Urothelium cell line (cell line): ENCODE measurements around the gene ZNF236.
"Not testable (repeated sequence)": the region's sequence is repeated elsewhere in the genome, so short reads cannot be mapped to it uniquely, and the experiment has no call there.

Source experiments
- DNase-seq: peaks from one replicate; pipeline ENCODE4 v3.0.0; 2011; ENCODE audit warnings: low spot score, mixed read lengths
- FAIRE-seq: peaks from 2 replicates; lab custom pipeline; 2011; peaks lifted over from hg19 to GRCh38; lab: Jason Lieb, UNC

Gene ZNF236

DNA sequence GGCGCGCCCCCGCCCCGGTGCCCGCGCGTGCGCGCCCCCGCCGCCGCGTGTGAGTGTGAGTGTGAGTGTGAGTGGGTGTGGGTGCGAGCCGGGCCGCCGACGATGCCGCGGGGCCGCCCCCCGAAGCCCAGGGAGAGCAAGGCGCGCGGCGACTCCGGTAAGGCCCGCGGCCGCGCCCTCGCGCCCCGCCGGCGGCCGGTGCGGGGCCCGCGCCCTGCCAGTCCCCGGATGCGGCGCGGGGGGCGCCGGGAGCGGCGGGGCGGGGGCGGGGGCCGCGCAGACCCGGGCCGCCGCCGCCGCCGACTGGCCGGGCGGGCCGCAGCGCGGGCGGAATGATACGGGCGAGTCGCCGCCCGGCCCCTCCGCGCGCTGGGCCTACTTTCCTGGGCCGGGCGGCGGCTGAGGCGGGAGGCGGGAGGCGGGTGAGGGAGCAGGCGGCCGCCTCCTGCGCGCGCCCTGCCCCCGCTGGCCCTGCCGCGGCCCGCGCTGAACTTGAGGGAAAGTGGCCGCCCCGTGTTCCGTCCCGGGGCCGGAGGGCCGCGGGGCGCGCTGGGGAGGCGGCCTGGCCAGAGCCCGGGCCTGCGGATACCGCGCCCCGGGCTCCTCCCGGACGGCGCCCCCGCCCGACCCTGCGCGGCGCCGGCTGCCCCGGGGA lies at the start of gene ZNF236:
ZNF236 (plus strand) TSS at position 52 of the 655 bp plus-strand sequence; CDS start at position 103, 51 bp downstream.
- DNase-seq (peak; percentile 86), FAIRE-seq (no peak)

DNA sequence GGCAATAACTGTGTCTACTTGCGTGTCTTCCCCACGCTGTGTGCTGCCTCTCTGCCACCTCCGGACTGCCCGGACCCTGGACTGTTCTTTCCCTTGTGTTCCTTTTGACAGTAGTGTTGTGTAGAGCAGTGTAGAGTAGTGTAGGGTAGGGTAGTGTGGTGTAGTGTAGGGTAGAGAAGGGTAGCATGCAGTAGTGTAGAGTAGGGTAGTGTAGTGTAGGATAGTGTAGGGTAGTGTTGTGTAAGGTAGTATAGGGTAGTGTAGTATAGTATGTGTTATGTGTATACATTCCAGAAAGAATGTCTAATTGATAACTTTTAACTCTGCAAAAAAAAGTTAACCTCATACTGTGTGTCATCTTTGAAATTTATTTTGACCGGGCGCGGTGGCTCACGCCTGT lies 49.7 kb upstream of the ZNF236 start:
- DNase-seq: no peak
- no peak for FAIRE-seq

- FAIRE-seq, DNase-seq: not testable (repeated sequence)
These were observed 45.3 kb upstream of the ZNF236 start for GRCh38 chr18:76777036-76777435.

DNA sequence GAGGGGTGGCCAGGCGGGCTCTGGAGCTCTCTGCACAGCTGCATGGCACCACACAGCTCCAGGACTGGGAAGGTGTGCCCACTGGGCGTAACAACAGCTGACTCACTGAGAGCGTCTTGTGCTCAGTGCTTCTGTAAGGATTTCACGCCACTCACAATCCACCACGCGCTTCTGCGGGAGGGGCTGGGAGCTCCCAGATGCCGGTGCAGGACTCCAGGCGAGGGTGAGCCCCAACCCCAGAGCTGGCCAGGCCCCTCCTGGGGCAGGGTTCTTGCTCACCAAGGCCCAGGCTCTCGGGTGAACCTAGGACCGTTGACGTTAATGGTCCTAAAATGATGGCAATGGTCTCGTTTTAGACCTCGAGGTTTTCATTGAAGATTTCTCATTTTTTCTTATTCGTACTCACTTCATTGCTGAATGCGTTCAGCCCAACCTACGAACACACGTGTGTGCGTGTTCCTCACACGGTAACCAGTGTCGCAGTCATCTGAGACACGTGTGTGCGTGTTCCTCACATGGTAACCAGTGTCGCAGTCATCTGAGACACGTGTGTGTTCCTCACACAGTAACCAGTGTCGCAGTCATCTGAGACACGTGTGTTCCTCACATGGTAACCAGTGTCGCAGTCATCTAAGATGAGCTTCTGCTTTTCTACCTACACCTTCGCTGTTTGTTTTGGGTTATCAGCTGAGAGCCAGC lies 38.4 kb upstream of the ZNF236 start:
- FAIRE-seq (no peak), DNase-seq (no peak)

DNA sequence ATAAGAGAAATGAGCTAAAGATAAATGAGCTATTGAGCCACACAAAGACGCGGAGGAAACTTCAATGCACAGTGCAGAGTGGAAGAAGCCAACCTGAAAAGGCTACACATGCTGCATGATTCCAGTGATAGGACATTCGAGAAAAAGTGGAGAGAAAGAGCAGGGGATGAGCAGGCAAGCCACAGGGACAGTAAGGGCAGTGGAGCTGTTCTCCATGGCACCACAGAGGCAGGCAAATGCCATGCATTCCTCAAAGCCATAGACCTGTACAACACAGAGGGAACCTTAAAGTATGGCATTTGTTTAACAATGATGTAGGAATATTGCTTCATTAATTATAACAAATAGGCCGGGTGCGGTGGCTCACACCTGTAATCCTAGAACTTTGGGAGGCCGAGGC lies 36.5 kb upstream of the ZNF236 start:
- no peak for FAIRE-seq
- no peak for DNase-seq

GRCh38 chr18:76788571-76789317 lies 33.6 kb upstream of the ZNF236 start:
- no peak for DNase-seq
- no peak for FAIRE-seq

DNA sequence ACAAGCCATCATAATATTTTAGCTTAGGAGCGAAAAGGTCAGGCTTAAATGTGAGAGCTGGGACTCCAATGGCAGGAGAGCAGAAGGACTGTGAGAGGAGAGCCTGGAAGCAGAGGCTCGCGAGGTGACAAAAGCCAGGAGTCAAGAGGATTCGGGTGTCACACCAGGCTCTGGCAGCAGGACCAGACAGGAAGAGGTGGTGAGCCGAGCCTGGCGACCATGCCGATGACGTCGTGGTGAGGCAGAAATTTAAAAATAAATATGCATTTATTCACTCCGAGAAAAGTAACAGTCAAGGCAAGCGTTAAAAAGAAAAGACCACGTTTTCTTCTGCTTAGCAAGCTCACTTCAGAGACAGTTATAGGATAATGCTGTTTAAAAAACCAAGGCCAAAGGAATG lies 31.3 kb upstream of the ZNF236 start:
- FAIRE-seq (no peak), DNase-seq (no peak)

GRCh38 chr18:76791642-76792041 lies 30.7 kb upstream of the ZNF236 start:
- FAIRE-seq: no peak
- DNase-seq: no peak

DNA sequence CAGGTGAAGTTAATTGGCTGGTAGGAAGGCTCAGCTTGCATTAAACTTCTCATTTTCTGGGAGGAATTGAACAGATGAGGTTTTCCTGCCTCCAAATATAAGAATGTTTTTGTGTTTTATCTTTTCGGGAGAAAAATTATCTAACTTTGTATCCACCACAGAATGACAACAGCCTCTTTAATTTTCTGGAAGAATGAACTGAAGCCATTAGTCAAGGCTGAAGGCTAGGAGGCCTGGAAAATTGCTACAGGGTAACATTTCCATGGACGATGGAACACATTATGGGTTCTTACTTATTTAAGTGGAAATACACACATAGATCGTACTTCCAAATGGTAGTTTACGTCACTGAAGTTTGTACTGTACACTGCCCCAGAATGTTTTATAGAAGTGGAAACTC lies 28.0 kb upstream of the ZNF236 start:
- FAIRE-seq (no peak), DNase-seq (no peak)

DNA sequence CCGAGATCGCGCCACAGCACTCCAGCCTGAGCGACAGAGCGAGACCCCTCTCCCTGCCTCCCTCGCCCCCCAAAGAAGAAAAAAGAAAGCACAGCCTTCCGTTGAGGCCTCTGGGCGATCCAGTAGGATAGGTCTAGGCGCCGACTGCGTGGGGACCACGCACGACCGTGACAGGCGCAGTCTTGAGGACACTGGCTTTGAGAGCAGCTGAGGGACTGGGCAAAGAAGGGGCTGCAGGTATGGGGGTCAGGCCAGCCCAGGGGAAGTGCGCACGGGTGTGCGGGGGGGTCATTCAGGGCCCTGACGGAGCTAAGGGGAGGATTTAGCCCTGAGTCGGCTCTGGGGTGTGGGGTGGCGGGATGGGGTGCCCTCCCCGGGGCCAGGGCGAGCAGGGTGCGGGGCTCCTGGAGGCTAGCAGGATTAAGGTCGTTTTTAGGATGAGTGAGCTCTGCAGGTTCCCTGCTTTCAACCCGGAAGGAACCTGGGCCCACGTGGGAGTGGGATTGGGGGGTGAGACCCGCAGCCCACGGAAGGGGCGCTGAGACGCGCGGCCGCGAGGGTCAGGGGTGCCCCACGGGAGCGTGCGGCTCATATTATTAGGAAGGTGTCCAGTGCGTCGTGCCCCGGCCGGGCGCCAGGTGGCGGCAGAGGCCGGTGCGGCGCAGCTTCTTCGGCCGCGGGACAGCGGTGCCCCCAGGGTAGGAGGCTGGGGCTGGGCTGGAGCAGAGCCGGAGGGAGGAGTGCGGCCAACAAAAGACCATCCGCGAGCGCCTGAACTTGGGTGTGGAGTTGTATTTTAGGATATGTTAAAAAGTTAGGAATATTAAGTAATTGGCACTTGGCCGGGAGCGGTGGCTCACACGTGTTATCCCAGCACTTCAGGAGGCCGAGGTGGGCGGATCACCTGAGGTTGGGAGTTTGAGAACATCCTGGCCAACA lies 20.5 kb upstream of the ZNF236 start:
- peak; percentile 52 for FAIRE-seq
- peak; percentile 85 for DNase-seq

DNA sequence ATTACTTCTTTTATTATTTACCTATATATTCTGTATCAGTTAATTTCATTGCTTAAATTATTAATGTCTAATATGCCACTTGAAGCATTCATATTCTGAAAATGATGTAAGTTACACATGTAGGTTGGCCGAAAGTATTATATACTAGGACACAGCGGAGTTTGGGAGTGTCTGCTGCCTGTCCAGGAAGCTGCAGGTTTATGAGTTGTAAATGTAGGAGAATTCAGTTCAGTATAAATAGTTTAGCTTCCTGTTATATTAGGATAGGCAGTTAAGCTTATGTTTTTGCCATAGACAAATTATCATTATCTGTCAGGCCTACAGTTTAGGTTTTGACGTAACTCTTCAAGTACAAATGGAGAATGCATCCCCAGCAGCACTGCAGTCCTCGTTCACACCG lies 18.9 kb upstream of the ZNF236 start:
- DNase-seq (no peak), FAIRE-seq (no peak)

GRCh38 chr18:76803814-76804213 lies 18.5 kb upstream of the ZNF236 start:
- DNase-seq (peak; percentile 73), FAIRE-seq (peak; percentile 63)

GRCh38 chr18:76805221-76805620 lies 17.1 kb upstream of the ZNF236 start:
- DNase-seq: no peak
- FAIRE-seq: no peak

GRCh38 chr18:76806301-76806700 lies 16.1 kb upstream of the ZNF236 start:
- DNase-seq (no peak), FAIRE-seq (no peak)

GRCh38 chr18:76808561-76808960 lies 13.8 kb upstream of the ZNF236 start:
- DNase-seq (no peak), FAIRE-seq (no peak)

DNA sequence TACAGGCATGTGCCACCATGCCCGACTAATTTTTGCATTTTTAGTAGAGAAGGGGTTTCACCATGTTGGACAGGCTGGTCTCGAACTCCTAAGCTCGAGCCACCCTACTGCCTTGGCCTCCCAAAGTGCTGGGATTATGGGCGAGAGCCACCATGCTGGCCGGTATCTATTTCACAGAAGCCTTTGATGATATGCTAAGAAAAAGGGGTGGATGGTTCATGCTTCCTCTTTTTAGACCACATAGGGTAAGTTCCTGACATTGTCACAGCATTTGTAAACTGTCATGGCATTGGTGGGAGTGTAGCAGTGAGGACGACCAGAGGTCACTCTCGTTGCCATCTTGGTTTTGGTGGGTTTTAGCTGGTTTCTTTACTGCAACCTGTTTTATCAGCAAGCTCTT lies 10.8 kb upstream of the ZNF236 start:
- not testable (repeated sequence) for FAIRE-seq, DNase-seq

DNA sequence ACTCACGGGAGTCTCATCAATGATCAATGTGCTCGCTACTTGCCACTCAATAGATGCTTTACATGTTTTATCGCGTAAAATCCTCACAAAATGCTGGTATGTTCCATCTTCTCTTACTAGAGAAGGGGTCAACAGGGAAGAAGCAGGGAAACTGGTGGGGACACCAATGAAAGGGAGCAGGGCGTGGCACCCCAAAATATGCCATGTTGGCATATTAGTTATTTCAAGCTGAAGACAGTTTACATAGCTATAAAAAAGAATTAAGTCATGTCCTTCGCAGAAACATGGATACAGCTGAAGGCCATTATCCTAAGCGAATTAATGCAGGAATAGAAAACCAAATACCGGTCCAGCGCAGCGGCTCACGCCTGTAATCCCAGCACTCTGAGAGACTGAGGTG lies 8.1 kb upstream of the ZNF236 start:
- FAIRE-seq: no peak

GRCh38 chr18:76816127-76816526 lies 6.2 kb upstream of the ZNF236 start:
- FAIRE-seq (no peak), DNase-seq (no peak)

More for the DNA sequence above, 8.1 kb upstream of the ZNF236 start:
- DNase-seq: no peak

DNA sequence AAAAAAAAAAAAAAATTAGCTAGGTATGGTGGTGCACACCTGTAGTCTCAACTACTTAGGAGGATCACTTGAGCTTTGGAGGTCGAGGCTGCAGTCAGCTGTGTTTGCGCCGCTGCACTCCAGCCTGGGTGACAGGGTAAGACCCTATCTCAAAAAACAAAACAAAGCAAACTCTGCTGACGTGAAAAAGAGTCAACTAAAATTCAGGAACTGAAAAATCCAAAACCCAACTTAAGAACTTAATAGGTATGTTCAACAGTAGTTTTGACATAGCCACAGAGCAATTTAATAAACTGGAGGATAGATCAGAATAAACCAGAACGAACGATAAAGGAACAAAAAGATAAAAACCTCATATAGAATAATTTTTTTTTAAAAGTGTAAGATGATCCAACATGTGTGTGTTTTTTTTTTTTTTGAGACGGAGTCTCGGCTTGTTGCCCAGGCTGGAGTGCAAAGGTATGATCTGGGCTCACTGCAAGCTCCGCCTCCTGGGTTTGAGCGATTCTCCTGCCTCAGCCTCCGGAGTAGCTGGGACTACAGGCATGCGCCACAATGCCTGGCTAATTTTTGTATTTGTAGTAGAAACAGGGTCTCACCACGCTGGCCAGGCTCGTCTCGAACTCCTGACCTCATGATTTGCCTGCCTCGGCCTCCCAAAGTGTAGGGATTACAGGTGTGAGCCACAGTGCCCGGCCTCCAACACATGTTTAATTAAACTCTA lies 4.3 kb upstream of the ZNF236 start:
- DNase-seq: no peak
- no peak for FAIRE-seq
